ENCODE data around the gene REXO1. TPM values are rescaled to one million over a fixed set of nuclear protein-coding genes. Genes with fewer than 3 reads are reported as not detected.

The REXO1 gene
- polyA plus RNA-seq, 3 donors: 2.8 to 60.8 (median 3.0) TPM

DNA sequence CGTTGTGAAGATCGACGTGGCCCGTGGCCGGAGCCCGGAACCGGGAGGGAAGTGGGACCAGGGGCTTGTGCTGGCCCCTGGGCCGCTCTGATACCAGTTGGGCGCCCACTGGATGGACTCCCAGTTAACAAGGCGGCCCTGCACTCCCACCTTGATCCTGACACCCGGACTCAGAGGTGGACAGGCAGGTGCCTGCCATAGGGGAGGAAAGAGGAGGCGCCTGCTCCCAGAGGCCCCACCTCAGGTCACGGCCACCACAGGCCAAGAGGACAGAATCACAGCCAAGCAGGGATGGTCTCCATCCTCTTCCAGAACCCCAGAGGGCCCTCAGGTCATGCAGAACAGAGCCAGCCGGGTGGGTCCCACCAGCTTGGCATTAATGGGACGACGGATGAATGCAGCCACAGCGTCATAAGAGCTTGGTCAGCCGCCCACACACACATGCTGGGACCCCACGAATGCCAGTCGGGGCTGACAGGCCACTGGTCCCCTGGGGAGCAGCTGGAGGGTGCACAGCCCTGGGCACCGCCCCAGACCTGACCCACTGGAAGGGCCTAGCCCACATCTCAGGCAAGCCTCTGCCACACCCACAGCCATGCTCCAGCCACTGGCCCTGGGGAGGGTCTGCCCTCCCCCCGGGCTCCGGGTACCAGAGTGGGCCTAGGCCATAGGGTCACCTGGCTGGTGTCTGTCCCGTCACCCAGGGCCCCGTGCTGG lies 24.7 kb upstream of the REXO1 start:
- no peak overlapping the region for H3K9ac ChIP-seq (ENCODE audit: insufficient read depth, low read length, poor library complexity, severe bottlenecking)
- H3K27me3 ChIP-seq (ENCODE audit: control insufficient read depth in 2 of 2, insufficient read depth in 2 of 2, low read length in 2 of 2): no peaks in the 10 kb centered on the region
- peak overlapping the region in 5 of 7 donors; percentile 18 to 77 (median 30) for H3K27ac Mint-ChIP-seq
- TF ChIP-seq, protein P1, sequence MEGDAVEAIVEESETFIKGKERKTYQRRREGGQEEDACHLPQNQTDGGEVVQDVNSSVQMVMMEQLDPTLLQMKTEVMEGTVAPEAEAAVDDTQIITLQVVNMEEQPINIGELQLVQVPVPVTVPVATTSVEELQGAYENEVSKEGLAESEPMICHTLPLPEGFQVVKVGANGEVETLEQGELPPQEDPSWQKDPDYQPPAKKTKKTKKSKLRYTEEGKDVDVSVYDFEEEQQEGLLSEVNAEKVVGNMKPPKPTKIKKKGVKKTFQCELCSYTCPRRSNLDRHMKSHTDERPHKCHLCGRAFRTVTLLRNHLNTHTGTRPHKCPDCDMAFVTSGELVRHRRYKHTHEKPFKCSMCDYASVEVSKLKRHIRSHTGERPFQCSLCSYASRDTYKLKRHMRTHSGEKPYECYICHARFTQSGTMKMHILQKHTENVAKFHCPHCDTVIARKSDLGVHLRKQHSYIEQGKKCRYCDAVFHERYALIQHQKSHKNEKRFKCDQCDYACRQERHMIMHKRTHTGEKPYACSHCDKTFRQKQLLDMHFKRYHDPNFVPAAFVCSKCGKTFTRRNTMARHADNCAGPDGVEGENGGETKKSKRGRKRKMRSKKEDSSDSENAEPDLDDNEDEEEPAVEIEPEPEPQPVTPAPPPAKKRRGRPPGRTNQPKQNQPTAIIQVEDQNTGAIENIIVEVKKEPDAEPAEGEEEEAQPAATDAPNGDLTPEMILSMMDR (IDR thresholded peaks at IDR 0.05): no peak
- H3K27me3 Mint-ChIP-seq (ENCODE audit: low read depth in 3 of 3): no peaks in the 10 kb centered on the region
- intact Hi-C loops (cut with micrococcal nuclease): no loop called here
- DNase-seq: no peak
- peaks cover 14 to 27% of the 10 kb centered on the region in 2 donors for H3K36me3 ChIP-seq (replicated peaks in 1 of 2; ENCODE audit: control insufficient read depth in 1 of 2, insufficient read depth in 2 of 2, low read length in 2 of 2)
- H2AFZ ChIP-seq (ENCODE audit: insufficient read depth, low read depth, low read length, poor library complexity, severe bottlenecking): no peak overlapping the region
- H3K36me3 Mint-ChIP-seq: peaks cover 7 to 21% of the 10 kb centered on the region in 2 donors
- peaks cover 66% of the 10 kb centered on the region for H3K79me2 ChIP-seq (ENCODE audit: insufficient read depth, low read length)
- no peak overlapping the region for H3K4me3 Mint-ChIP-seq
- H3K27ac ChIP-seq (ENCODE audit: low read depth in 1 of 2, low read length in 2 of 2): peak overlapping the region in 1 of 2 donors; percentile 98
- no peak overlapping the region for H3K4me3 ChIP-seq (replicated peaks in 1 of 3; ENCODE audit: low read depth in 2 of 3, low read length in 3 of 3)
- no peak overlapping the region for H3K4me2 ChIP-seq (replicated peaks; ENCODE audit: extremely low read depth, low read length, poor library complexity, severe bottlenecking)
- WGBS (ENCODE audit: insufficient coverage): 90% methylated on average over 23 of the region's 25 CpGs
- H3K9me3 Mint-ChIP-seq: no peaks in the 10 kb centered on the region
- peaks cover 25% of the 10 kb centered on the region for H3K4me1 Mint-ChIP-seq
- H4K20me1 ChIP-seq (ENCODE audit: insufficient read depth, low read length): peaks cover 52% of the 10 kb centered on the region
- H3K9me3 ChIP-seq (replicated peaks in 1 of 2; ENCODE audit: control insufficient read depth in 1 of 2, insufficient read depth in 1 of 2, low read length in 2 of 2): no peaks in the 10 kb centered on the region
- H3K4me1 ChIP-seq (ENCODE audit: control insufficient read depth in 1 of 2, insufficient read depth in 2 of 2, low read length in 2 of 2): peaks cover 27 to 32% of the 10 kb centered on the region in 2 donors

- 94% methylated on average over 8 of the region's 13 CpGs for WGBS (ENCODE audit: insufficient coverage)
- H3K27ac Mint-ChIP-seq: no peak overlapping the region
- Histone ChIP-seq H3K36me3 (replicated peaks in 1 of 2; ENCODE audit: control insufficient read depth in 1 of 2, insufficient read depth in 2 of 2, low read length in 2 of 2) (peaks cover 14 to 27% of the 10 kb centered on the region in 2 donors), H3K27ac (ENCODE audit: low read depth in 1 of 2, low read length in 2 of 2) (no peak overlapping the region), H3K9ac (ENCODE audit: insufficient read depth, low read length, poor library complexity, severe bottlenecking) (no peak overlapping the region), H3K4me1 (ENCODE audit: control insufficient read depth in 1 of 2, insufficient read depth in 2 of 2, low read length in 2 of 2) (peaks cover 25 to 30% of the 10 kb centered on the region in 2 donors), H3K79me2 (ENCODE audit: insufficient read depth, low read length) (peaks cover 66% of the 10 kb centered on the region), H3K27me3 (ENCODE audit: control insufficient read depth in 2 of 2, insufficient read depth in 2 of 2, low read length in 2 of 2) (no peaks in the 10 kb centered on the region), H3K4me2 (replicated peaks; ENCODE audit: extremely low read depth, low read length, poor library complexity, severe bottlenecking) (no peak overlapping the region), H3K4me3 (replicated peaks in 1 of 3; ENCODE audit: low read depth in 2 of 3, low read length in 3 of 3) (no peak overlapping the region), H3K9me3 (replicated peaks in 1 of 2; ENCODE audit: control insufficient read depth in 1 of 2, insufficient read depth in 1 of 2, low read length in 2 of 2) (no peaks in the 10 kb centered on the region), H2AFZ (ENCODE audit: insufficient read depth, low read depth, low read length, poor library complexity, severe bottlenecking) (no peak overlapping the region), H4K20me1 (ENCODE audit: insufficient read depth, low read length) (peaks cover 52% of the 10 kb centered on the region)
- H3K36me3 Mint-ChIP-seq: peaks cover 7 to 24% of the 10 kb centered on the region in 2 donors
- intact Hi-C loops (cut with micrococcal nuclease): no loop called here
- H3K9me3 Mint-ChIP-seq: no peaks in the 10 kb centered on the region
- no peak for DNase-seq
- TF ChIP-seq, protein P1 (IDR thresholded peaks at IDR 0.05): no peak
- H3K4me1 Mint-ChIP-seq: peaks cover 24% of the 10 kb centered on the region
- no peaks in the 10 kb centered on the region for H3K27me3 Mint-ChIP-seq (ENCODE audit: low read depth in 3 of 3)
- H3K4me3 Mint-ChIP-seq: no peak overlapping the region
Observed at GRCh38 chr19:1871630-1872029, 23.3 kb upstream of the REXO1 start.

Data from CD14-positive monocyte (primary cell).